Keratinocyte (primary cell): ENCODE data around the gene NECAP2.
"Not testable (repeated sequence)": the region's sequence is repeated elsewhere in the genome, so short reads cannot be mapped to it uniquely, and the experiment has no call there.

Source experiments
- CTCF ChIP-seq, 3 experiments: IDR thresholded peaks in 1 of 3; conservative IDR thresholded peaks in 1 of 3; optimal IDR thresholded peaks in 1 of 3; 2 replicates in 2 of 3; 3 replicates in 1 of 3; pipeline versions ENCODE3 to v1.5.1; 2011; ENCODE audit warnings: low read length in 3 of 3, mild to moderate bottlenecking in 3 of 3, moderate library complexity in 2 of 3, control low read depth in 1 of 3, inconsistent platforms in 1 of 3; ENCODE audit not compliant: insufficient read depth in 2 of 3; ENCODE audit errors: extremely low read depth in 1 of 3
- EZH2 ChIP-seq: IDR thresholded peaks from one replicate; pipeline ENCODE4 v1.6.1; 2012; ENCODE audit warnings: inconsistent platforms, mild to moderate bottlenecking, low read length, moderate library complexity

GRCh38 chr1:16483146-16483545 lies 42.6 kb downstream of the NECAP2 start:
- TF ChIP-seq CTCF (optimal IDR thresholded peaks at IDR 0.05 in 1 of 3, IDR thresholded peaks at IDR 0.05 in 1 of 3, conservative IDR thresholded peaks at IDR 0.05 in 1 of 3; ENCODE audit: extremely low read depth in 1 of 3, insufficient read depth in 2 of 3, low read length in 3 of 3); EZH2: not testable (repeated sequence)
